ENCODE measurements around the gene ABCC6.
"Not testable (repeated sequence)": the region's sequence is repeated elsewhere in the genome, so short reads cannot be mapped to it uniquely, and the experiment has no call there.

GRCh38 chr16:16218787-16219186, 4.5 kb downstream of the ABCC6 start:
- not testable (repeated sequence) for TF ChIP-seq CTCF (conservative IDR thresholded peaks at IDR 0.05; ENCODE audit: low read depth, low read length); EZH2 (IDR thresholded peaks at IDR 0.05; ENCODE audit: low read length, unreplicated experiment)

Measured in PC-3 (cell line).